Lower lobe of right lung (tissue), 2 donors: ENCODE data around the gene TBX2. TPM values are rescaled to one million over a fixed set of nuclear protein-coding genes. Genes with fewer than 3 reads are reported as not detected.
"Not testable (repeated sequence)": the region's sequence is repeated elsewhere in the genome, so short reads cannot be mapped to it uniquely, and the experiment has no call there.

ENCODE experiments used
- ATAC-seq, 2 donors: fragments of 200-7000 bp; cut with Tn5 transposase; one replicate each; pipeline ENCODE4 v1.9.1; 2020 to 2022; ENCODE audit warnings: mild to moderate bottlenecking in 2 of 2, moderate library complexity in 2 of 2
- DNase-seq: peaks from one replicate; pipeline ENCODE4 v3.0.0-alpha.2; 2020
- H3K27ac ChIP-seq: fragments of 200-600 bp; one replicate; pipeline ENCODE4 v1.8.0; 2022
- H3K27me3 ChIP-seq: fragments of 200-600 bp; one replicate; pipeline ENCODE4 v1.8.0; 2022; ENCODE audit warnings: low read depth
- H3K36me3 ChIP-seq: fragments of 200-600 bp; one replicate; pipeline ENCODE4 v1.8.0; 2022; ENCODE audit warnings: mild to moderate bottlenecking
- H3K4me1 ChIP-seq: fragments of 200-600 bp; one replicate; pipeline ENCODE4 v1.8.0; 2022
- H3K4me3 ChIP-seq: fragments of 200-600 bp; one replicate; pipeline ENCODE4 v1.8.0; 2022; ENCODE audit warnings: mild to moderate bottlenecking
- H3K9me3 ChIP-seq: fragments of 200-600 bp; one replicate; pipeline ENCODE4 v1.8.0; 2022
- CTCF ChIP-seq: fragments of 200-600 bp; IDR thresholded peaks from one replicate; pipeline ENCODE4 v1.8.0; 2022; ENCODE audit warnings: antibody characterized with exemption, mild to moderate bottlenecking
- intact Hi-C: fragments of 100-400 bp; cut with DNase I; formaldehyde crosslinking; loops from one replicate; pipeline ENCODE4 v1.11.0; 2022
- total RNA-seq: library from RNA; stranded (reverse); fragmentation: NEBNext Ultra II Directional; extraction: Animal tissue kit (Norgen Biotek cat#: 25700); gene quantifications from one replicate; pipeline ENCODE4 v1.2.1, GENCODE V29; 2021
- donor health status: DM: no; HTN: yes; CAD: no; lungs with severe emphysema.

Gene TBX2
- total RNA-seq, 1 donor from 2014 or later = 83.3 TPM

- Histone ChIP-seq H3K27me3 (peaks cover 28% of the 10 kb centered on the region), H3K27ac (no peak overlapping the region), H3K36me3 (no peaks in the 10 kb centered on the region), H3K9me3 (no peaks in the 10 kb centered on the region), H3K4me3 (no peak overlapping the region), H3K4me1 (no peaks in the 10 kb centered on the region)
- no peak for TF ChIP-seq CTCF
- no peak for ATAC-seq
- intact Hi-C loops = no loop called here
- no peak for DNase-seq
Observed at GRCh38 chr17:61426482-61427304, 27.1 kb downstream of the TBX2 start.

GRCh38 chr17:61427567-61427966 is 27.9 kb downstream of the TBX2 start:
- no peaks in the 10 kb centered on the region for H3K4me1 ChIP-seq
- H3K27ac ChIP-seq = no peak overlapping the region
- peaks cover 19% of the 10 kb centered on the region for H3K27me3 ChIP-seq
- DNase-seq (no peak), ATAC-seq (no peak)
- H3K36me3 ChIP-seq = no peaks in the 10 kb centered on the region
- no peak for TF ChIP-seq CTCF
- intact Hi-C loops = no loop called here
- H3K9me3 ChIP-seq = no peaks in the 10 kb centered on the region
- no peak overlapping the region for H3K4me3 ChIP-seq

GRCh38 chr17:61429274-61429673 is 29.6 kb downstream of the TBX2 start:
- no peaks in the 10 kb centered on the region for H3K4me1 ChIP-seq
- H3K9me3 ChIP-seq = no peaks in the 10 kb centered on the region
- DNase-seq (no peak), ATAC-seq (no peak)
- H3K4me3 ChIP-seq = no peak overlapping the region
- H3K27me3 ChIP-seq = peaks cover 12% of the 10 kb centered on the region
- H3K36me3 ChIP-seq = no peaks in the 10 kb centered on the region
- no peak for TF ChIP-seq CTCF
- no peak overlapping the region for H3K27ac ChIP-seq
- intact Hi-C loops = no loop called here

- H3K9me3 ChIP-seq, H3K4me1 ChIP-seq, H3K4me3 ChIP-seq, H3K27ac ChIP-seq, intact Hi-C loops, ATAC-seq, H3K36me3 ChIP-seq, DNase-seq, H3K27me3 ChIP-seq: not testable (repeated sequence)
Observed at GRCh38 chr17:61429831-61430230, 30.2 kb downstream of the TBX2 start.

- no peaks in the 10 kb centered on the region for H3K9me3 ChIP-seq
- no peaks in the 10 kb centered on the region for H3K36me3 ChIP-seq
- intact Hi-C loops = no loop called here
- no peak overlapping the region for H3K4me3 ChIP-seq
- no peak for TF ChIP-seq CTCF
- no peak for ATAC-seq
- no peaks in the 10 kb centered on the region for H3K4me1 ChIP-seq
- H3K27ac ChIP-seq = no peak overlapping the region
- DNase-seq = no peak
- no peaks in the 10 kb centered on the region for H3K27me3 ChIP-seq
Observed at GRCh38 chr17:61431594-61432311, 32.1 kb downstream of the TBX2 start.

GRCh38 chr17:61436273-61436672 is 36.6 kb downstream of the TBX2 start:
- Histone ChIP-seq H3K9me3 (no peaks in the 10 kb centered on the region), H3K36me3 (no peaks in the 10 kb centered on the region), H3K27me3 (peaks cover 3% of the 10 kb centered on the region), H3K4me3 (no peak overlapping the region), H3K4me1 (no peaks in the 10 kb centered on the region), H3K27ac (no peak overlapping the region)
- DNase-seq = no peak
- no peak for TF ChIP-seq CTCF
- no peak for ATAC-seq
- intact Hi-C loops = no loop called here
